ENCODE data around the gene LIFR.

LIFR gene

DNA sequence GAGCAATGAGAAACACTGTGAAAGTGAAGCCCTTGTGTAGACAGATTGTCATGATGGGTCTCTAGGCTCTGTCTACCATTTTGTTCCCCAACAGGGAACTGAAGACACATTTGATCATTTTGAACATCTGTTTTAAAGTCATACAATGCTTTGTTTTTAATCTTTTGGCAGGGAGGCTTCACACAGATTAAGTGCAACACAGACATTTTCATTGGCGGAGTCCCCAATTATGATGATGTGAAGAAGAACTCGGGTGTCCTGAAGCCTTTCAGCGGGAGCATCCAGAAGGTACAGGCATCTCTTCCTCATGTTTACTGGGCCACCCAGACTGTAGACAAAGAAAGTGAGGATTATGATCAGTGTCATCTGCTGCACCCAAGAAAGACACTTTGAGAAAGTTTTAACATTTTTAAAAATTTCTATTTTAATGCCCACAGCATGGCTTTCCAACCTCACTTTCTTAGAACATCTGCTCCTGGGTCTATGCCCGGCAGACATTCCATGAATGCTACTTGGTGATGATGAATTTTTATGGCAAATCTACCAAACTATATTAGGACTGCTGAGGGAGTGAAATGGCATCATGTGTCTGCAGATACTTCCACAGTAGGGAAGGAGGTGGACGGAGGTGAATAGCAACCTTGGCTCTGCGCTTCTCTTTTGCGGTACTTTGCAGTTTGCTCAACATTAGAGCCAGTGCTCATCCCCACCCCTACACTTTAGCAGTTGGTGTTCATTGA, 121.3 kb downstream of the LIFR start:
- no peak for DNase-seq (ENCODE audit: low spot score)

DNA sequence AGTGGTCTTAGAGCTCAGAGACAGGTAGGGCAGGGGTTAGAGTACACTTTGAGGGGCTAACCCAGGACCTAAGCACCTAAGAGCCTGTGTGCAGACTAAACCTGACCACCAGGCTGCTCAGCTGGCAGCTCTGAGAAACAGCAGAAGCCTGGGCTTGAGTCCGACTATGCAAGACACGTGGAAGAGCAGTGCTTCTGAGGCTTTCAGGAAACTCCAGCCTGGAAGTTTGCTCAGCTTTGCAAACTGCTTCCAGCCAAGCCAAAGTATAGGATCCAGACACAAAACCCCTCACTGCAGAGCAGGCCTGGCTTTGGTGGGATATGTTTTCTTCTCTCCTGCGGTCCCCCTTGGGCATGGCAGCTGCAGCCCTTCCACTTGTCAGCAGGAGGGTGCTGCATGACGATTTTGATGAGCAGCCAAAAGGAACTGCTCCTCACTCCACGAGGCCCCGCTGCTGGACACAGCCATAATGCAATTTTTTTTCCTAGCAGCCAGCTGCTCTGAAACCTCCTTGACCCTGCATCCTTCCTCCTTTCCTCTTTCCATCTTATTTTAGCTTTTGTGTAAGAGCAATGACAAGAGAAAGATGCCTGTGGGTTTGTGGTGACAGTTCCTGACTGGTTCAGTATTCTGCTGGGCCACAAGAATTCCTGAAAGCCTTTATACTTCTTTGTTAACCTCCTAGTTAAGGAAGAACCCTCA, 123.1 kb downstream of the LIFR start:
- DNase-seq (ENCODE audit: low spot score), result peak; percentile 25

DNA sequence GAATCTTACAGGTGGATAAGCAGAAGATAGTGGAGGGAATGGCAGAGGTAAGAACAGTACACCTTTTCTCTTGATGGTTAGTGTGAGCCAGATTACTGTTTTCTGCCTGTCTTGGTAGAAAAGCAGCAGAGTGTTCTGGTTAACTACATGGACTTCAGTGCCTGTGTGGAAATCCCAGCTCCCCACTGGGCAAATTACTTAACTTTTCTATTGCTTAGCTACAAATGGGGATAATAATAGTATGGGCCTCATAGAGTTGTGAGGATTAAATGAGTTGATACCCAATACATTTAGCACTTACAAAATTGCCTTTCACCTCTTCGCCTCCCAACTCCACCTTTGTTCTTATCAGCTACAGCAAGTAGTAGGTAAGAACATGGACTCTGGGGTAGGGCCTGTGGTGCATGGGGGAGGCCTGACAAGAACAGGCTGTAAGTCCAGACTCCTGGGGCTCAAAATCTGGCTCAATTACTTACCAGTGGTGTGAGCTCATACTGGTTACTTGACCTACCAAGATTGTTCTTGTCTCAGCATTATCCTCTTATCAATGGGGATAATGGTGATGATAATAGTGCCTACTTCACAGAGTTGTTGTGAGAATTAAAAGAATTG, 125.1 kb downstream of the LIFR start:
- no peak for DNase-seq (ENCODE audit: low spot score)

DNA sequence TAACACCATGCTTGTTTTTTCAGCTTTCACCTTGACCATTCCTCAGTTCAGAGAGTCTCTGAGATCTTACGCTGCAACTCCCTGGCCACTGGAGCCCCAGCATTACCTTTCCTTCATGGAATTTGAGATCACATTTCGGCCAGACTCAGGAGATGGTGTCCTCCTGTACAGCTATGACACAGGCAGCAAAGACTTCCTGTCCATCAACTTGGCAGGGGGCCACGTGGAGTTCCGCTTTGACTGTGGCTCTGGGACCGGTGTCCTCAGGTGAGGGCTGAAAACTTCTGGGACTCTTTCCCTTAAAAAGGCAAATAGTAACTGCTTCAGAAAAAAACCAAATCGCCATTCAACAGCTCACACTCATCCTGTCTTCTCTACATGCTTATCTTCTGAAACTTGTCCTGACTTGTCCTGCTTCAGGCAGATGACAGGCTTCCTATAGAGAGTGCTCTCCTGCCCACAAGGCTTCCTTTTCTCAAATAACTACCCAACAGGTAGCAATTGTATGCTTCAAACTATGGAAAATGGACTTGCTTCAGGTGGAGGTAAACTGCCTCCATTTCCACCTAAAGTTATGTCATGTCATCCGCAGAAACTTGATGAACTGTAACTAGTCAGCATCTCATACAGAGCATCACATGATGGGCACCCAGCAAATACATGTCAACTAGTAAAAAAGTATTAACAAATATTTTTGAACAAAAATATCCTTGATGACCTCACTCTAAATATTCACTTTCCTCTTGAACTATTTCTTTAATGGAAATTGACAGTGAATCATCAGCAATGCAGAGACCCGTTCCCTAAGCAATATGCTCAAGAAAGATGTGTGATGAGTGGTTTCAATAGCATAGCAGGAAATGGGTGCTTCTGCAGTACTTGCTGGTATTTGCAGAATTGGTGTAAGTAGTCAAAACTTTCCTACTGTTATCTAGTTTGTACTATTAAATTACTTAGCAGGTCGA, 129.2 kb downstream of the LIFR start:
- DNase-seq (ENCODE audit: low spot score), result no peak

DNA sequence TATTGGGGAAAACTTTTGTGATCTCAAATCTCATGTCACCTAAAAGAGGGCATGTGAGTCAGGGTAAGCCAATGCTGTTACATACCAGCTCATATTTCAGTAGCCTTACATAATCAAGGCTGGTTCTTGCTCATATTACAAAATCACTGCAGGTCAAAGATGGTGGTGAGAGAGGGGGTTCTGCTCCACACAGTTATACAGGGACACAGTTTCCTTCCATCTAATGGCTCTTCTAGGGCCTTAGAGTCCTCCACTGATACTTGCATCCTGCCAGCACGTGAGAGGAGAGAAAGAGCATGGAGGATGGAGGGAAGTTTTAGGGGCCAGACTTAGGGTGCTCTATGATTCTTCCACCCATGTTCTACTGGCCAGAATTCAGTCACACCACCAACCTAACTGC, 130.0 kb downstream of the LIFR start:
- no peak for DNase-seq (ENCODE audit: low spot score)

Data from pons (tissue), 1 donor.